HEK293 (cell line): ENCODE measurements around the gene TRIM29.

ENCODE experiments used
- CTCF ChIA-PET: fragments of 350-600 bp; formaldehyde crosslinking; extraction: SDS; loops from one replicate; lab custom pipeline; 2021; ENCODE audit warnings: antibody characterized with exemption; lab: Yijun Ruan, JAX
- POLR2A ChIA-PET: fragments of 300-600 bp; formaldehyde crosslinking; extraction: SDS; loops from one replicate; lab custom pipeline; 2020; ENCODE audit warnings: antibody characterized with exemption, inconsistent platforms; lab: Yijun Ruan, JAX
- H3K27ac ChIP-seq: fragments of 200-500 bp; sonication (Bioruptor generic); 2 replicates; pipeline ENCODE4 v1.5.1; 2014; ENCODE audit warnings: low read depth, low read length, control low read depth, inconsistent platforms; ENCODE audit errors: extremely low read depth
- H3K36me3 ChIP-seq, 2 experiments: fragments of 200-500 bp in 1 of 2; sonication (Bioruptor generic) in 1 of 2; 1 replicate in 1 of 2; 2 replicates in 1 of 2; pipeline ENCODE4 v1.5.1; 2014 to 2017; ENCODE audit warnings: inconsistent platforms in 2 of 2, low read length in 2 of 2; ENCODE audit not compliant: control insufficient read depth in 2 of 2, insufficient read depth in 1 of 2
- H3K4me1 ChIP-seq: fragments of 200-500 bp; sonication (Bioruptor generic); 2 replicates; pipeline ENCODE4 v1.5.1; 2014; ENCODE audit warnings: mild to moderate bottlenecking, low read length, inconsistent platforms; ENCODE audit not compliant: control insufficient read depth, insufficient read depth
- H3K4me3 ChIP-seq: 2 replicates; pipeline ENCODE4 v1.5.1; 2011; ENCODE audit warnings: low read depth, mild to moderate bottlenecking, control low read depth, low read length, moderate library complexity
- H3K9me3 ChIP-seq: fragments of 200-500 bp; sonication (Bioruptor generic); 2 replicates; pipeline ENCODE4 v1.5.1; 2014; ENCODE audit warnings: low read depth, low read length, inconsistent platforms; ENCODE audit not compliant: control insufficient read depth, insufficient read depth
- EGR2 ChIP-seq: fragments of 450-650 bp; formaldehyde crosslinking; IDR thresholded peaks from 2 replicates; pipeline ENCODE4 v1.5.1; 2016; ENCODE audit warnings: low read depth, missing biosample characterization, missing genetic modification characterization
- GLI4 ChIP-seq: fragments of 450-650 bp; formaldehyde crosslinking; IDR thresholded peaks from 2 replicates; pipeline ENCODE4 v1.5.1; 2016; ENCODE audit warnings: missing biosample characterization, missing genetic modification characterization
- GLIS1 ChIP-seq: fragments of 450-650 bp; formaldehyde crosslinking; IDR thresholded peaks from 2 replicates; pipeline ENCODE4 v1.5.1; 2016; ENCODE audit warnings: missing biosample characterization, missing genetic modification characterization
- KLF1 ChIP-seq: fragments of 450-650 bp; formaldehyde crosslinking; IDR thresholded peaks from 2 replicates; pipeline ENCODE4 v1.5.1; 2016; ENCODE audit warnings: missing biosample characterization, missing genetic modification characterization
- SETDB1 ChIP-seq: IDR thresholded peaks from one replicate; pipeline ENCODE4 v1.6.1; 2017; ENCODE audit warnings: mild to moderate bottlenecking, low read length, moderate library complexity, mixed read lengths; ENCODE audit not compliant: insufficient read length
- WT1 ChIP-seq: fragments of 450-650 bp; formaldehyde crosslinking; IDR thresholded peaks from 2 replicates; pipeline ENCODE4 v1.5.1; 2016; ENCODE audit warnings: missing biosample characterization, missing genetic modification characterization
- ZBTB1 ChIP-seq: fragments of 450-650 bp; formaldehyde crosslinking; IDR thresholded peaks from 2 replicates; pipeline ENCODE4 v1.5.1; 2016; ENCODE audit warnings: missing biosample characterization, missing genetic modification characterization
- ZBTB6 ChIP-seq: fragments of 450-650 bp; formaldehyde crosslinking; IDR thresholded peaks from 2 replicates; pipeline ENCODE4 v1.5.1; 2017; ENCODE audit warnings: missing biosample characterization, missing genetic modification characterization
- ZNF214 ChIP-seq: fragments of 450-650 bp; formaldehyde crosslinking; IDR thresholded peaks from 2 replicates; pipeline ENCODE4 v1.5.1; 2017; ENCODE audit warnings: missing biosample characterization, mild to moderate bottlenecking, missing genetic modification characterization, borderline replicate concordance
- ZNF248 ChIP-seq: fragments of 450-650 bp; formaldehyde crosslinking; IDR thresholded peaks from 2 replicates; pipeline ENCODE4 v1.5.1; 2017; ENCODE audit warnings: missing biosample characterization, missing genetic modification characterization
- ZNF449 ChIP-seq: fragments of 450-650 bp; formaldehyde crosslinking; IDR thresholded peaks from 2 replicates; pipeline ENCODE4 v1.5.1; 2017; ENCODE audit warnings: missing biosample characterization, mild to moderate bottlenecking, missing genetic modification characterization, moderate library complexity
- ZNF610 ChIP-seq: fragments of 450-650 bp; formaldehyde crosslinking; IDR thresholded peaks from 2 replicates; pipeline ENCODE4 v1.5.1; 2016; ENCODE audit warnings: missing biosample characterization, missing genetic modification characterization, borderline replicate concordance
- ZNF624 ChIP-seq: fragments of 450-650 bp; formaldehyde crosslinking; IDR thresholded peaks from 2 replicates; pipeline ENCODE4 v1.5.1; 2017; ENCODE audit warnings: missing biosample characterization, missing genetic modification characterization
- ZNF777 ChIP-seq: fragments of 450-650 bp; formaldehyde crosslinking; IDR thresholded peaks from 2 replicates; pipeline ENCODE4 v1.5.1; 2017; ENCODE audit warnings: missing biosample characterization, missing genetic modification characterization, borderline replicate concordance
- TF ChIP-seq, protein P1 (sequence below): fragments of 450-650 bp; formaldehyde crosslinking; IDR thresholded peaks from 2 replicates; pipeline ENCODE4 v1.5.1; 2016; ENCODE audit warnings: missing biosample characterization, missing genetic modification characterization

The TRIM29 gene

DNA sequence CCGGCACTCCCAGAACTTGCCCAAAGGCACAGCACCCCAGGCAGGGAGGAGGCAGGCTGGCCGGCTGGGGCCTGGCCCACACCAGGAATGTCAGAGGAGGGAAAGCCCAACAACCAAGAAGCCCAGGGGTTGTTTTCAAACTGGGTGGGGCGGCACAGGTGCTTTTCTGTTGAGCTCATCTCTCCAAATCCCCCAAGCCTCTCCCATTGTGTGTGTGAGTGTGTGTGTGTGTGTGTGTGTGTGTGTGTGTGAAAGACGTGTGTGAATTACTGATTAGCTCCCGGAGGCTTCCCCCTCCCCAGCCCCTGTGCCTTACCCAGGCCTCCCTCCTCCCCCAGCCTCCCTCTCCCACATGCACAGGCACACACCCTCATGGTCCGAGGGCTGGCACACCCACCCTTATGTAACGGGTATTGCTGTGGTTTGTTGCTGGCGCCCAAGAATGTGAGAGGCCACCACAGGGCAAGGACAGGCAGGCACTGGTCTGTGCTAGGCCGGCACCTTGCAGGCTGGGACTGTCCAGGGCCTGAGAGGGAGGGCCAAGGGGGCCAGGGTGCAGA lies 15.9 kb downstream of the TRIM29 start (continued):
- no peak for TF ChIP-seq WT1
- TF ChIP-seq SETDB1, result no peak
- TF ChIP-seq ZNF449, result peak; percentile 79
- TF ChIP-seq KLF1 (tag by site-specific recombination), result peak; percentile 87

DNA sequence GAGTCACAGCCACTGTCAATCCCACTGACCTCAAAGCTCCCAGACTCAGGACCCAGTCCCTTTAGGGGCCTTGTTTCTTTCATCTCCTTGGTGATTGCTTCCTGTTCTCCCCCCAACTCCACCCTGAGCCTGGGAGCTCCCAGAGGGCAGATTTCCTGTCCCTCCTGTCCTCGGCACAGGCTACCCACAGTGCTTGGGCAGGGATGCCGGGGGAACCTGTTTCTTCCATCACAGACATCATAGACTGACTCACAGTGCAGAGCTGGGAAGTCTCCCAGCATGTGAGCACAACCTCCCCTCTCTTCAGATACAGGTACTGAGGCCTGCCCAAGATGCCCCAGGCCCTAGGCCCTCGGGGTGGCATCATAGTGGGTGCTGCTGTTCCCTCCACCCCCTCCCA lies 16.6 kb downstream of the TRIM29 start:
- no peak overlapping the region for H3K27ac ChIP-seq
- CTCF ChIA-PET, result interaction anchor here (0.5 to 0.7 kb wide), 2 partner anchors 66 to 454 kb away, joined by 3 read pairs; no protein-coding TSS in a partner anchor
- POLR2A ChIA-PET, result no interaction called here
- H3K4me3 ChIP-seq, result no peak overlapping the region
- H3K4me1 ChIP-seq, result no peaks in the 10 kb centered on the region
- TF ChIP-seq, protein P1, sequence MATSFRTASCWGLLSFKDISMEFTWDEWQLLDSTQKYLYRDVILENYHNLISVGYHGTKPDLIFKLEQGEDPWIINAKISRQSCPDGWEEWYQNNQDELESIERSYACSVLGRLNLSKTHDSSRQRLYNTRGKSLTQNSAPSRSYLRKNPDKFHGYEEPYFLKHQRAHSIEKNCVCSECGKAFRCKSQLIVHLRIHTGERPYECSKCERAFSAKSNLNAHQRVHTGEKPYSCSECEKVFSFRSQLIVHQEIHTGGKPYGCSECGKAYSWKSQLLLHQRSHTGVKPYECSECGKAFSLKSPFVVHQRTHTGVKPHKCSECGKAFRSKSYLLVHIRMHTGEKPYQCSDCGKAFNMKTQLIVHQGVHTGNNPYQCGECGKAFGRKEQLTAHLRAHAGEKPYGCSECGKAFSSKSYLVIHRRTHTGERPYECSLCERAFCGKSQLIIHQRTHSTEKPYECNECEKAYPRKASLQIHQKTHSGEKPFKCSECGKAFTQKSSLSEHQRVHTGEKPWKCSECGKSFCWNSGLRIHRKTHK (tag by site-specific recombination), result no peak
- no peak for TF ChIP-seq GLI4 (tag by site-specific recombination)
- no peak for TF ChIP-seq ZNF777 (tag by site-specific recombination)
- no peak for TF ChIP-seq ZBTB1 (tag by site-specific recombination)
- no peaks in the 10 kb centered on the region for H3K9me3 ChIP-seq
- no peaks in the 10 kb centered on the region for H3K36me3 ChIP-seq

- no peaks in the 10 kb centered on the region for H3K36me3 ChIP-seq
- CTCF ChIA-PET, result interaction anchor here (0.5 to 0.7 kb wide), 2 partner anchors 66 to 454 kb away, joined by 3 read pairs; no protein-coding TSS in a partner anchor
- POLR2A ChIA-PET, result no interaction called here
- H3K4me1 ChIP-seq, result no peaks in the 10 kb centered on the region
- H3K9me3 ChIP-seq, result no peaks in the 10 kb centered on the region
- H3K4me3 ChIP-seq, result no peak overlapping the region
- no peak for TF ChIP-seq EGR2 (tag by site-specific recombination)
- peak; percentile 77 for TF ChIP-seq GLIS1 (tag by site-specific recombination)
- H3K27ac ChIP-seq, result no peak overlapping the region
Measured at GRCh38 chr11:120120805-120121335, 17.0 kb downstream of the TRIM29 start.

DNA sequence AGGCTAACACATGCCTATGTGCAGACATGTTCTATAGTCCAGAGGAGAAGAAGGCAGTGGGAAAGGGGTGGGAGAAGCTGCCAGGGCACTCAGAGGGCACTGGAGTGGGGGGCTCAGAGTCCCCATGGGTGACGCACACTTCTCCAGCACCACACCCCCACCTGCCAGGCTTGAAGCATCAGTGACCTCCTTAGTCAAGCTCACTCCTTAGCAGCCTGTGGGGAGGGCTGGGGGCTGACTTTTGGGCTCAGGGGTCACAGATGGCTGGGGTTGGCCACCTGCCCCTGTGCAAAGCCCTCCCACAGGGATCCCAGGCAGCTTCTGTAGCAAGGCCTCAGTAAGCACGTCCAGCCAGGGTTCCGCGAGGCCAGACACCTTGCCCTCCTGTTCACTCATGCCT lies 18.8 kb downstream of the TRIM29 start:
- Histone ChIP-seq H3K4me1 (no peaks in the 10 kb centered on the region), H3K9me3 (no peaks in the 10 kb centered on the region), H3K36me3 (no peaks in the 10 kb centered on the region), H3K27ac (no peak overlapping the region), H3K4me3 (no peak overlapping the region)
- TF ChIP-seq ZNF214 (no peak), ZNF248 (tag by site-specific recombination) (no peak), ZNF610 (tag by site-specific recombination) (no peak), ZBTB6 (no peak), ZNF624 (no peak)
- POLR2A ChIA-PET, result no interaction called here
- CTCF ChIA-PET, result interaction anchor here (3.8 kb wide), 1 partner anchor 10 kb away, joined by 18 read pairs; no protein-coding TSS in a partner anchor
